GM20431 (cell line): ENCODE data around the gene AMZ1.

Source experiments
- in situ Hi-C: fragments of 300-500 bp; cut with MseI, MboI; formaldehyde crosslinking; loops from one replicate; pipeline ENCODE4 v1.15.0; 2020; ENCODE audit warnings: low sequenced_read_pairs; ENCODE audit not compliant: unreplicated experiment

Gene AMZ1, protein sequence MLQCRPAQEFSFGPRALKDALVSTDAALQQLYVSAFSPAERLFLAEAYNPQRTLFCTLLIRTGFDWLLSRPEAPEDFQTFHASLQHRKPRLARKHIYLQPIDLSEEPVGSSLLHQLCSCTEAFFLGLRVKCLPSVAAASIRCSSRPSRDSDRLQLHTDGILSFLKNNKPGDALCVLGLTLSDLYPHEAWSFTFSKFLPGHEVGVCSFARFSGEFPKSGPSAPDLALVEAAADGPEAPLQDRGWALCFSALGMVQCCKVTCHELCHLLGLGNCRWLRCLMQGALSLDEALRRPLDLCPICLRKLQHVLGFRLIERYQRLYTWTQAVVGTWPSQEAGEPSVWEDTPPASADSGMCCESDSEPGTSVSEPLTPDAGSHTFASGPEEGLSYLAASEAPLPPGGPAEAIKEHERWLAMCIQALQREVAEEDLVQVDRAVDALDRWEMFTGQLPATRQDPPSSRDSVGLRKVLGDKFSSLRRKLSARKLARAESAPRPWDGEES

DNA sequence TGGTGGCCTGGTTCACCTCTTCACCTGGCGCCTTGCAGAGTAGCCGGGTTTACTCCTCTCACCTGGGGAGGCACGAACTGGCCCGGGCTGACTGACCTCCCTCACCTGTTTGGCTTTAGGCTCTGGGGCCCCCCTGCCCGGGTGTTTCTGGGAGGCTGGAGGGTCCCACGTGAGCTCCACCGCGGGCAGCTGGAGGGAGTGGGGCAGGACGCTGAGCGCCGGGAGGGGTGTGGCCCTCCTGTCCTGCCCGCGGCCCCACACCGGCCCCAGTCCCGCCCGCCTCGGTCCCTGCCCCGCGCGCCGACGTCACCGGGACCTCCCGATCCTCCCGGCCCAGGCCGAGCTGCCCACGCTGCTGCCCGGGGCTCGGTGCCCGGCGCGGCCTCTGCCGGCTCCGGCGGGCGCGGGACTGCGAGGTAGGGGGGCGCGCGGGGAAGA, at the start of gene AMZ1:
AMZ1 (plus strand) TSS at position 322 of the 438 bp plus-strand sequence. CDS start 12,250 bp downstream, outside the sequence.
- in situ Hi-C loops: no loop called here

DNA sequence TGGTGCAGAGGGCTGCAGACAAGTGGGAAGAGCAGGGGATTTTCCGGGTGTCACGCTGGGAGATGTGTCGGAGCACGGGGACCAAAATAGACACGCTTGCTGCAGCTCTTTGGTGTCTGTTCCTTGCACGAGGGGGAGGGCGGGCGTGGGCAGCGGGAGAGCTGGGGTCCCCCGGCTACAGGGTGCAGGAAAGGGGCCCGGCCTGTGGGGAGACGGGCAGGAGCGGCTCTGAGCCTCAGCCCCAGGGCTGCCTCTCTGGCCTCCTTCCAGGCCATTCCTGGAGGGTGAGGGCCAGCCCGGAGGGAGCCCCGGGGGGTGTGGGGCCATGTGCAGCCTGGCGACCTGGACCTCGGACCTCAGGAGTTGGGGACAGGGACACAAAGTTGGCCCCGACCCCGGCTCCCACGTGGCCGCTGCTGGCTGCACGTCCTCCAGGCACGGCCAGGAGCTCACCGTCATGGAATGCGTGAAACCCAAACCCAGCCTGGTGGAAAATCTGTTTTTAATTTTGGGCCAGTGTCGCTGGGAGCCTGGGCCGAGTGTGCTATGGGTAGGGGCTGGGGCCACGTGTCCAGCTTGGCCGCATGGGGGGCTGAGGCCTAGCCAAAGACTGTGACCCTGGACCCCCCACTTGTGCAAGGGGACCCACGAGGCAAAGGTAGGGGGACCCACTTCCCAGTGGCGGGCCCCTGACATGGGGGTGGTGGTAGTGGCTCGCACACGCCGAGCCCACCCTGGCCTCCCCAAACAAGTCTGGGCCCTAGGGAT, 49.6 kb upstream of the AMZ1 start:
- in situ Hi-C loops: no loop called here

DNA sequence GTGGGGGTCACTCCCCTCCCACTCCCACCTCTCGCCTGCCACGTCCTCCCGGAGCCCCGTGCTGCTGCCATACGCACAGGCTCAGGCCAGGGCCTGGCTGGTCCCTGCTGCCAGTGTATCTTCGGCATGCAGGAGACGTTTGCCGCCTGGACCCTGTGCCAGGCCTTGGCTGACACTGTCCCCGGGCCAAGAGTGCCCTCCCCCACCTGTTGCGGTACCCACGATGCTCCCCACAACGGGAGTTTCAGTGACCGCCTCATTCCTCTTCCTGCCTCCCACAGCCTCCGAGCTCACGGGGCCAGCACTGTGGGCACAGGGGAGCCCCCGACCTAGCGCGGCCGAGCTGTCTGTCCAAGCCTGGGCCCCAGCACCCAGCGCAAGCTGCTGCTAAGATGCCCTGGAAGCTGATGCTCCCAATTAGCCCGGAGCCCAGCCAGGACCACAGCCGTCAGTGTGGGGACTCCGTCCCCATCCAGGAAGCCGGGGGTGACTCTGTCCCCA, 48.8 kb upstream of the AMZ1 start:
- in situ Hi-C loops: no loop called here

DNA sequence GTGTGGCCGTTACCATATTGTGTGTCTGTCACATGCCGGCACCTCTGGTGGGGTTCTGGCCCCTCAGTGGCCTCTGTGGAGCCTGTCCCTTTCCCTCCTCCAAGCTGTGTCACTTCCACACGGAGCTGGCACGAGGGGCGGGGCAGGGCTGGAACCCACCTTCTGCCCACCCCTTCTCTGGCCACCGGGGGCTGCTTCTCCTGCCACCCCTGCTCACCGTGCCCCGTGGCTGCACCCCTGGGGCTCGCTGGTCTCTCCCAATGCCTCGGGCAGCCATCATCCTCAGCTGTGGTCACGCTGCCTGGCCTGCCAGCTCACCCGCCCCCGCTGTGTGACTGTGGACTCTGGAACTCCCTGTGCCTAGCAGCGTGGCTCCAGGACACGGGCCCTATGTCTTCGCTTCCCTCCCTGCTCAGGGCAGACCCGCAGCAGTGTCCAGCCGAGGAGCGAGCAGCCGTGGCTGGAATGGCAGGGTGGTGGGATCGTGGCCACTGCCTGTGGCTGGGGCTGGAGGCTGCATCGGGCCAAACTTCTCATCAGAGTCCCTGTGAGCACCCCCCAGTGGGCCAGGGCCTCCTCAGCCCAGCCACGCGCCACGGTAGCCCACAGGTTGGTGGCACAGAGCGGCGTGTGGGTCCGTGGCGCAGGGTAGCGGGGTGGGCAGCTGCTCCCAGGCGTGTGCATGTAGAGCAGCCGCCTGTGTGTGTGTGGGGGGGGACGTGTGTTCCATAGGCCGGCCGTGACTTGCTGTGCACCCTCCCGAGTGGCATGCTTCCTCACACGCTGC, 48.1 kb upstream of the AMZ1 start:
- in situ Hi-C loops: no loop called here

DNA sequence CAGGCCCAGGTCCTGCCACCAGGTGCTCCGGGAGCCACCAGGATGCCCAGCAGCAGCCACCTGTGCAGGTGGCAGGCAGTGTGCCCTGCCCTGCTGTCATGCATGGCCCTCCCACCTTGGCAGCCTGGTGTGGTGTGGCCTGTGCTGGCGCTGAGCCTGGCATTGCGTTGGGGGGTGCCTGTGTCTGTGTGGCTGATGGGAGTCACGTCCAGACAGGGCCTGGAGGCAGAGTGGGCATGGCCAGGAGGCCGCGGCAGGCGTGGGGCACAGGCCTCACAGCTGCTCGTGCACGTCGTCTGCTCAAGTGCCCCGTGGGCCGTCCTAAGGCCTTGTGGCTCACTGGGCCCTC, 47.5 kb upstream of the AMZ1 start:
- in situ Hi-C loops: no loop called here

DNA sequence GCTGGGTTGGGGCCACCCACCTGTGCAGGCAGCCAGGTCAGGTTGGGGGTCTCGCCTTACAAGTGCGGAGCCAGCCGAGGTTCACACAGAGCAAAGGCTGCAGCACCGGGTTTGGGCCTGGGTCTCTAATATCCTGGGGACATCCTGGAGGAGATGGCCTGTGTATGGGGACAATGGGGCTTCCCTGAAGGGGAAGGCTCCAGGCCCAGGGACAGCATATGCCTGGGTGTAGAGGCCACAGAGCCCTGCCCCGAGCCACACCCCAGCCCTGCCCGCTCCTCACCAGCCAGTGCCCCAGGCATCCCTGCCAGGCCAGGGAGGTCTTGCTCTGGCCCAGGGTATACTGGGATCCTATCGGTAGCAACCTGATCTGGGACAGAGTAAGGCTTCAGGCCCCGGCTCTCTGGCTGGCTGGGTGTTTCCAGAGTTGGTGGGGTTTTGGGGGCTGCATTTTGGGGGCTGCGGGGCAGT, 47.1 kb upstream of the AMZ1 start:
- in situ Hi-C loops: no loop called here

DNA sequence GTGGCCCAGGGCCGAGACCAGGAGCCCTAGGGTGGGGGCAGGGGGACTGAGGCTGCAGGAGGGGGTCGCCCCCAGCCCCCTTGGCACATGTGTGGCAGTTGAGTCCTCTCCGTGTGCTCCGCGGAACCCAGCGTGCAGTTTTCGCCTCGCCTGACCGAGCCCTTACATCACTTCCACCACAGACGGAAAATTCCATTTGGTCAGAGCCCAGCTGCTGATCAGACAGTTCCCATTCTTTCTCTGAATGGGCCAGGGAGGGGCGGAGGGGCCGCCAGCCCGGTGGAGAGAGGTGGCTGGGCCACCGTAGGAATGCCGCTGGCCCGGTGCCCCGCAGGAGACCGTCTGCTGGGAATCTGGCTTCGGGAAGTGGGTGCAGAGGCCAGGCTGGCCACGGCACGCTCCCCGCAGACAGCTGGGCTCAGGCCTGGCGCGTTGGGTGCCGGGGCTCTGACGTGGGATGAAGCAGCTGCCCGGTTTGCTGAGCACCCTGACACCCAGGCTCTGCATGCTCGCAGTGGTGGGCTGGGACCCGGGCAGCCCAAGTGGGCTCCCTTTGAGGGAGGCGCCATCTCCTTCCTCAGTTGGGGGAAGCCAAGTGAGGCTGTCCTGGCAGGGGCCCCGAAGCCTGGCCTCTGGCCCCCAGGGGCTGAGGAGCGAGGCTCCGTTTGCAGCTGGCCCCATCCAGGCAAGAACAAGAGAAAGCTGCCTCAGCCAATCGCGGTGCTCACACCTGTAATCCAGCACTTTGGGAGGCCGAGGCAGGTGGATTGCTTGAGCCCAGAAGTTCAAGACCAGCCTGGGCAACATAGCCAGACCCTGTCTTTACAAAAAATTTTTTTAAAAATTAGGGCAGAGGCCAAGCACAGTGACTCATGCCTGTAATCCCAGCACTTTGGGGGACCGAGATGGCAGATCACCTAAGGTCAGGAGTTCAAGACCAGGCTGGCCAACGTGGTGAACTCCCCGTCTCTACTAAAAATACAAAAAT, 46.3 kb upstream of the AMZ1 start:
- in situ Hi-C loops: no loop called here

DNA sequence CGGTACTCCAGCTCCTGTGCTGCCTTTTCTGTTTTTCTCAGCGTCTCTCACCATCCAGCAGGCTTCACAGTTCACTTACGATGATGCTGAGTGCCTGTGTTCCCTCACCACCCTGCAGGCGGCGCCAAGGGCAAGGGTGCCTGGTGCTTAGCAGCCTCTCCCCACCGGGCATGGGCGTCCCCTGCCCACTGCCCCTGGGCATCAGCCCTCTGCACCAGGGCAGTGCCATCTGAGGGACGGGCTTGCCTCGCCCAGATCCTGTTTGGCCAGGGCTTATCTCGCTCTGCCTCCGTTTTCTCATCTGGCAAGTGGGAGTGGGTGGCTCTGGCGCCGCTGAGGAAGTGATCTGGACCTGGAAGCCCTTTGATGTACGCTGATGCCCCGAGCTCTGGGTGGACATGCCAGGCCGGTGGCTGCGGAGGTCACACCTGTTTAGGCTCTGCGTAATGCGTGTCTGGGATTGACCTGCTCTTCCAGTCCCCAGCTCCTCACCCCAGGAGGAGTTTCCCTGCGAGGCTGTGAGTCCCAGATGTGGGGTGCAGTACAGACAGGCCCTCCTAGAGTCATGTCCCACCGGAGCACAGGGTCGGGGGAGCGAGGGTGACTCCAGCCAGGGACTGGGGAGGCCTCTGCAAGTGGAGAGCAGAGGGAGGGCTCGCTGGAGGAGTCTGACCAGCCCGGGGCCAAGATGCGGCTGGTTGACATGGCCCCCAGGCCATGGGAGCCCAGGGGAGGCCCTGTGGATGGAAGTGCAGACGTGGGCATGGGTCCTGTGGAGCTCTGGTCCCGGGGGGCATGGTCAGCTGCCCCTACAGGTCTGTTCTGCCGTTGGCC, 44.4 kb upstream of the AMZ1 start:
- in situ Hi-C loops: no loop called here

DNA sequence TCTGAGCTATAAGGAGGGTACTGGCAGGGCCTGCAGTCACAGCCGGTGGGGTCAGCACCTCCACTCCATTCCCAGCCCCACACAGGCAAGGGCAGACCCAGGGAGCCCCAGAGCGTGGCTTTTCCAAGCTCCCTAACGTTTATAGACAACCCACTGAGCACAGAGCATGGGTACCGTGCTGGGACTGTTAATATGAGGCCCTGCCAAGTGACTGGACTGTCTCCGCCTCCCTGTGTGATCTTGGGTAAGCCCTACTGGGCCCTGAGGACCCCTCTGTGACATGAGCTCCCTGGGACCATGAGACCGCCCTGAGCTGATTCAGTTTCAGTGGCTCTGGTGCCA, 43.8 kb upstream of the AMZ1 start:
- in situ Hi-C loops: no loop called here

DNA sequence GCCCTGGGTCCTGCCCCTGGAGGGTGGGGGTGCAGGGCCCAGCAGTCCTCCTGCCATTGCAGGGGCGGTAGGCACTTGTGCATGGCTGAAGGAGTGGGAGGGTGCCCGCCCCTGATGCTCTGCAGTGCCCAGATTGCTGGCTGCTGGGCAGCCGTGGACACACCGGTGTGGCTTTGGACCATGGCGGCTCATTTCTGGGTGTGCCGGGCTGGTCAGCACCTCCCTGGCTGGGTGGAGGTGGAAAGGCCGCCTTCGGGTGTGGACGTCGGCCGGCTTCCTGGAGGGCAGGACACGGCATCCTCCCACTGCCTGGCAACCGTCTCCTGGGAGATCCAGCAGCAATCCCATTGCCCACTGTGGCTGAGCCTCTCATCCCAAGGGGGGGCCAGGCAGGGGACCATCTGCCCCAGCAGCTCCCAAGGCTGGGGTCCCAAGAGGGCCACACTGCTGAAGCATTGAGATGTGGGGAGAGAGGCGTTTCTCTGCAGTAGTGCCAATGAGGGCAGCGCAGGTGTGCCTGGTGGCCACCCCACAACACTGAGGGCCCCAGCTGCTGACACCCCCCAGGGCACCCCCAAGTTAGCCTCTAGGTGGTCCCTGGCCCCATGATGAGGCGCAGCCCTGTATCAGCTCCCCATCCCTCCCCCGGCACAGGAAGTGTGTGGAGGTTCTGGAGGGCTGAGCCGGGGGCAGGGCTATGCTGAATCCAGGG, 43.3 kb upstream of the AMZ1 start:
- in situ Hi-C loops: no loop called here

DNA sequence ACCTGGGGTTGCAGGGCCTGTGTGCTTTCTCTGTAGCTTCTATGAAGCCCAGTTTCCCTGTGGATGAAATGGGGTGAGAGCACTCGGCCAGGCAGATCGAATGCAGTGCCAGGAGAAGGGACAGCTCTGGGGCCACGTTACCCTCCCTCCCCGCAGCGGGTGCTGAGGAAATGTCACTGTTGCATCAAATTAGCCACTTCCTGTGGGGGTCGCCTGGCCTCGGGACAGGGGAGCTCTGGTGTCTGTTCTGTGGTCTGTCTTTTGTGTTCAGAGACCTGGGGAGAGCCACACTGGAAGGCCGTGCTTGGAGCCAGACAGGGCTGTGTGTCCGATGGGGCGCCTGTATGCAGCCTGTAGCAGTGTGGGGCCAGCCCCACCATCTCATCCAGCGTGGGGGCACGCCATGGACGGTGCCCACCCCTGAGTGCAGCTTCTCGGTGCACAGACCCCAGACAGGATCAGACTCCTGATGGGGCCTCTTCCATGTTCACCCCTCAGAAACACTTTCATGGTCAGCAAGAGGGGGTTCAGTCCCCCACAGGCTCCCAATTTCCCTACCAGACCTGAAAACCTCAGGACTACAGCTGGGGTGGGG, 42.6 kb upstream of the AMZ1 start:
- in situ Hi-C loops: no loop called here

DNA sequence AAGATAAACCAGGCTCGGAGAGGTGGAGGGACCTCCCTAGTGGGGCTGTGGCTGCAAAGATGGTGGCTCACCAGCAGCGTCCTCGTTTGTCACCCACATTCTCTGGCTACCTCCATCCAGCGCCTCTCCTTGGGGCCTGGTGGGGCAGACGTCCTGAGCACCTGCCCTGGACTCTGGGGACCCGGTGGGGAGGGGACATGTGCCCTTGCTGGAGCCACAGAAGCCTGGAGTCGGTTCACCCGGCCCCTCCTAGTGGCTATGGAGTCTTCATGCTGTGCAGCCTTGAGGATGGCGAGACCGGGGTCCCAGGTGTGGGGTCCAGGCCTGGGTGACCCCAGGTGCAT, 41.7 kb upstream of the AMZ1 start:
- in situ Hi-C loops: no loop called here

DNA sequence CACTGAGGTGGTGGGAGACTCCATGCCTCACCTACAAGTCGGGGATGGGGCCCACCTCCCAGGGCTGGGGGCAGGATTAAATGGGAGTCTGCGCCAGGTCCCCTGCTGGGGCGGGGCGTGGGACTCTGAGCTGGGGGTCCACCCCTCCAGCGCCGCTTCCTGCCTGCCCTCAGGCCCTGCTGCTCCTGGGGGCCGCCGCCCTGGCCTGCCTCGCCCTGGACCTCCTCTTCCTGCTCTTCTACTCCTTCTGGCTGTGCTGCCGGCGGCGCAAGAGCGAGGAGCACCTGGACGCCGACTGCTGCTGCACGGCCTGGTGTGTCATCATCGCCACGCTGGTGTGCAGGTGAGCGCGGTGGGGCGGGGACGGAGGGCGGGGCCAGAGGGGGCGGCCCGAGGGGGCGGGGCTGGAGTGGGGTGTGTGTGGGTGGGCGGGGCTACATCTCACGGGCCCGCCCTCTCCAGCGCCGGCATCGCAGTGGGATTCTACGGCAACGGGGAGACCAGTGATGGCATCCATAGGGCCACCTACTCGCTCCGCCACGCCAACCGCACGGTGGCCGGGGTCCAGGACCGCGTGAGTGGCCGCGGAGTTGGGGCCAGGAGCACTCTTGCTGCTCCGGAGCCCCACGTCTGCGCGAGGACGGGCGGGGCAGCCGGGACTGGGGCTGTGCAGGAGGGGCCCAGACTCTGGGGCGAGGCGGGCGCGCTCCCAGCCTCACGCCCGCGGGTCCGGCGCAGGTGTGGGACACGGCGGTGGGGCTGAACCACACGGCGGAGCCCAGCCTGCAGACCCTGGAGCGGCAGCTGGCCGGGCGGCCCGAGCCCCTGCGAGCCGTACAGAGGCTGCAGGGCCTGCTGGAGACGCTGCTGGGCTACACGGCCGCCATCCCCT, 41.1 kb upstream of the AMZ1 start:
- in situ Hi-C loops: no loop called here

DNA sequence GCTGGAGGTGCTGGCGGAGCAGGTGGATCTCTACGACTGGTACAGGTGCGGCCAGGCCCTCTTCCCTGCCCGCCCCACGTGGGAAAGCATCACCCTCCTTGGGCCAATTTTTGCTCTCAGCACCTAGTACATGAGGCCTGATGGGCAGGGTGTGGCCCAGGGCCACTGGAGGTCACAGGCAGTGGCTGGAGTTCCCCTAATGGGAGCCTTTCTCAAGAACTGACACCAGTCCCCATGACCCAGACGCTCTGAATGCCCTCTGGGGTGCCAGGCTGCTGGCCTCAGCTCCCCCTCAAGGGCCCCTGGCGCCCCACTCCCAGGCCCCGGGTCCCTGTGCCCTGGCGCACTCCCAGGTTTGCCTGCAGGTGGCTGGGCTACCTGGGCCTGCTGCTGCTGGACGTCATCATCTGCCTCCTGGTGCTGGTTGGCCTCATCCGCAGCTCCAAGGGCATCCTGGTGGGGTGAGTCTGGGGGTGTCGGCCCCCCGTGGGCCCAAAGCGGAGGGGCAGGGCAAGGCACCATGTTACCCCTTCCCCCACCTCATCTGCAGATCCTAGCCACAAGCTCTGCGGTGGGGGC, 40.3 kb upstream of the AMZ1 start:
- in situ Hi-C loops: no loop called here

DNA sequence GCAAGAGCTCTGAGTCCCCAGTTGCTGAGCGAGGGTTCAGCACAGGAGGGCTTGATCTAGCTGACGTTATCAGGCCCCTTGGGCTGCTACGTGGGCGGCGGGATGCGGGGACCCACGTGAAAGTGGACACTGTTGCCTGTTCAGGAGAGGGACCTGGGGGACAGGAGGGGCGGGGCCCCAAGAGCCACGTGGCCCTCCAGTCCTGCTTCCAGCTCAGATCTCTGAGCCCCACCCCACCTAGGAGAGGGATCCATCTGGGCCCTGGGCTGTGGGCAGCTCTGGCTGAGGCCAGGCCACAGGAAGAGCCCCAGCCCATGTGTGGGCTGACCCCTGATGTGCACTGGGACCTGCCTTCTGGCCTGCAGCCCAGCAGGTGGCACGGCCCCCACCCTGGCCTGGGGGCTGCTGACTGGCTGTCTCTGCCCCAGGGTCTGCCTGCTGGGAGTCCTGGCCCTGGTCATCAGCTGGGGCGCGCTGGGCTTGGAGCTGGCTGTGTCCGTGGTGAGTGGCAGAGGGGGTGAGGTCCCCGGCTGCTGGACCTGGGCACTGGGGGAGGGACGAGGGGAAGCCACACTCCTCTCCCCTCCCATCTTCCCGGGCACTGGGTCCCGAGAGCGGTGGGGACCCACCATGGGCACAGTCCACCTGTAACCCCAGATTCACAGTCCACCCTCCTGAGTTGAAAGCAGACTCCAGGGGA, 38.7 kb upstream of the AMZ1 start:
- in situ Hi-C loops: no loop called here

DNA sequence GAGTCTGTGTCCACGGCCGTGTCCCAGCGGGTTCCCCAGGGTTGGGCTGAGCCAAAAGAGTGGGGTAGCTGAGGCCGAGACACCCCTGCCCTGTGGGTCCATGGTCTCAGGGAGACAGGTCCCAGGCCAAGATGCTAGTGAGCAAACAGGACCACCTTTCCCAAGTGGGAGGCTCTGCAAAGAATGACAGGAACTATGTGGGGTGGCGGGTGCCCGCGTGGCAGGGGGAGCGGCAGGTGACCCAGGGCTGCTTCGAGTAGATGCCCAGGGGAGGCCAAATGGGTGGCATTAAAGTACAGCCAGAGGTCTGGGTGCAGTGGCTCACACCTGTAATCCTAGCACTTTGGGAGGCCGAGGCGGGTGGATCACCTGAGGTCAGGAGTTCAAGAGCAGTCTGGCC, 38.0 kb upstream of the AMZ1 start:
- in situ Hi-C loops: no loop called here
